ENCODE results near the gene TIPARP. TPM values are rescaled to one million over a fixed set of nuclear protein-coding genes. Genes with fewer than 3 reads are reported as not detected.
"Not testable (repeated sequence)": the region's sequence is repeated elsewhere in the genome, so short reads cannot be mapped to it uniquely, and the experiment has no call there.

The TIPARP gene
- total RNA-seq, 1 donor from 2014 or later: 32.1 TPM

DNA sequence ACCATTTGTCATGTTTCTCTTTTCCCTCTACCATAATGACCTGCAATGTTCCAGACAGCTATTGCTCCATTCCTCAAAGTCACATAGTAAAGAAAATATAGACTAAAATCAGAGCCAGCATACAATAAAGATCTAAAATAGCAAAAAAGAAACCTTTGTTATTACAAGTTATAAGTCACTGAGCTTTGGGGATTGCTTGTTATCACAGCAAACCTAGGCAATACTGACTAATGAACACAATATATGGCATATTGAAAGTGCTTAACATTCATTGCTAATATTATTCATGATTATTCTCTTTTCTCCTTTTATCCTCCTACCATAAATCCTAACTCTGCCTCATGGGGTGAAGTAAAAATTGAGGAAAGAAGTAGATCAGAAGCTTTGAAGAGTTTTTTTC is 27.4 kb upstream of the TIPARP start:
- no peak for DNase-seq (ENCODE audit: low read depth in 2 of 2)

DNA sequence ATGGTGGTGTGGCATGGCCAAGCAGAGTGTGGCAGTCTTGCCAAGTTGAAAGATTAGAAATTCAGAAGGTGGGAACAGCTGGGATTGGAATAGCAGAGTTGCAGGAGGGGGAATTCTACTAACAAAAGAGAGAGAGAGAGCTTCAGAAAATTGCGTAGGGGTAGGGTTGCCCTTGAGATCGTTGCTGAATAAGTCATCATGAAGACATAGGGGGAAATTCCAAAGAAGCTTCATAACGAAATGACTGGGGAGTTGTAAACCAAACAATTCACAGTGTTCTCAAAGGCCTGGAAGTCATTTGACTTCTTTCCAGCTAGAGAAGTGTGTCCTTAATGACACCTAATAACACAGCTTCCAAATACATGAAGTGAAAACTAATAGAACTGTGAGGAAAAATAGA is 26.3 kb upstream of the TIPARP start:
- peak in 1 of 2 donors; percentile 37 for DNase-seq (ENCODE audit: low read depth in 2 of 2)

DNA sequence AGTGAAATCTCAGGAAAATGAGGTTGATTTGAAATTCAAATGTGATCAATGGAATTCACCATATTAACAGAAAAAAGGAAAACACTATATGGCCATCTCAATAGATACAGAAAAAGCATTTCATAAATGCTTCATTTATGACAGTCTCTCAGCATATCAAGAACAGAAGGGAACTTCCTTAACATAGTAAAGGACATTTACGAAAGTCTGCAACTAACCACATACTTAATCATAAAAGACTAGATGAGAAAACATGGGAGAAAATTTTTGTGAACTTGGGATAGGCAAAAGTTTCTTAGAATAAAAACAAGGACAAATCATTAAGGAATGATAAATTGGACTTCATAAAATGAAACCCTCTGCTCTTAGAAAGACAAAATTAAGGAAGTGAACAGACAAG is 24.7 kb upstream of the TIPARP start:
- no peak for DNase-seq (ENCODE audit: low read depth in 2 of 2)

GRCh38 chr3:156652661-156653060 is 21.7 kb upstream of the TIPARP start:
- DNase-seq (ENCODE audit: low read depth in 2 of 2): not testable (repeated sequence)

DNA sequence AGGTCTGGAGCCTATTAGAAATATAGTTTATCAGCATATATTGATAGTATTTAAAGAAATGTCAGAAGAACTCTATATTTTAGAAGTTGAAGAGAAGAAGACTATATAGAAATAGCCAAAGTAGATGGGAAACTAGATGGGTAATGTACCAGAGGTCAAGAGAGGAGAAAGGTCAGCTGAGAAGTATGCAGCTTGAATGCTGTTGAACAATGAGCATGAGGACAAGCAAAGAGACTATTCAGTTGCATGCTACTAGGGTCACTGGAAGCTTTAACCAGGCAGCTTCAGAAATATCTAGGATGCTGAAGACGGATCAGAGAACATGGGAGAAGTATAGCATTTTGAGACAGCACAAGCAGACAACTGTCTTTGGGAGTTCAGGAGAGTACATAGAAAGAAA is 19.6 kb upstream of the TIPARP start:
- no peak for DNase-seq (ENCODE audit: low read depth in 2 of 2)

DNA sequence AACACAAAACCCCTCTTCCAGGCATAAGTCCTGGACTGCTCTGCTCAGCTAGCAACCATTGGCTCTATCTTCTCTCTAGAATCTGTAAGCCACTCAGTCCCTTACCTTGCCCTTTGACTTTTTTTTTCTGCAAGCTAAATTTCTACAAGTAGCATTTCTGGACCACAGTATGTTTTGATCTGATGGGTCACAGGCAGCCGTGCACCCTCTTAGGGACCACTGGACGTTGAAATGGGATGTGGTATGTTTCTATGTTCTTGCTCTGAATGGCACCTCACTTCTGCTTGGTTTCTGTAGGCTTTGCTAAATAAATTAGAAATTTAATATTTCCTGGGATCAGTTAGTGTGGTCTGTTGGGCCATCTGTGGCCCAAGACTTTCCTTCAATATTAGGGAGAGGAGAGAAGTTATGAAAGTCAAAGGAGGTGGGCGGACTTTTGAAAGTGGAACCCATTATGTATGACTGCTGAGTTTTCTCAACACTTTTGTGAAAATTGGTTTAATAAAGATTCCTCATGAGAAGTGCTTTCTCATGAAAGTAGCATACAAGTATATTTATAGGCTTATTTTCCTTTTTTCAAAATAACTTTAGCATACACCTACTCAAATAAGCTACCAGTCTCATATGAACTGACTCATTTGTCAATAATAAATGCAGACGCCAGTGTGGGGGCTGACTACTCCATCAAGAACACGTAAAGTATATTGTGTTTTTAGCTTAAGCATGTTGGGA is 18.4 kb upstream of the TIPARP start:
- DNase-seq (ENCODE audit: low read depth in 2 of 2): no peak

DNA sequence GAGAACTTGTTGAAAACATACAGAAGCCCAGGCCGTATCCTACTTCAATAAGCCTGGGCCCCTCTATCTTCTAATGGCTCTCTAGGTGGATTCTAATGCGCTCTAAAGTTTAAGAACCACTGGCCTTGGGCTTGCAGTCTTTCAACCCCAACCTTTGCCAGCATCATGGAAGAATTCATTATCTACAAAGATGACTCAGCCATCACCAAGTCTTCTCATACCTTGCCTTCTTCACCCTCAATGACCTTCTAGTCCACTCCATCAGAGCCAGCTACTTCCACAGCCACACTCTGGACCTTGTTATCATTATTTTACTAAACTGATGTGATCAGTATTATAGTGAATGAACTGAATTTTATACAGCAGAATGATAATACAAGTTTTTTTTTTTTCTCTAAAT is 16.9 kb upstream of the TIPARP start:
- DNase-seq (ENCODE audit: low read depth in 2 of 2): no peak

- no peak for DNase-seq (ENCODE audit: low read depth in 2 of 2)
Measured at GRCh38 chr3:156657862-156658731, 16.3 kb upstream of the TIPARP start.

DNA sequence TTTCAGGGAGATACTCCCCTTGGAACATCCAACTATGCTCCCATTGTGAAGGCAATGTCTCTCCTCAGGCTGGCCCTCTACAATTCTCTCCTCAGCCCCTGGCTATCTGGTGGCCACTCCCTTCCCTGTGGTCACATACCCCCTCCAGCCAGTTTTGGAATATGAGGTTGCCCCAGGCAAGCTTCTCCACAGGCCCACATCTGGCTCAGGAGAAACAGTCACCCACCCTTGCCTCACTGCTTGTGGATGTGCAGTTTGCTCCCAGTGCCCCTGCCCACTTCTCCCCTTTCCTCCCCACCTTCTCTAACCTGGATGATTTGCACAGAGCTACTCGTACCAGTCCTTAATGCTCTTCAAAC is 15.7 kb upstream of the TIPARP start:
- DNase-seq (ENCODE audit: low read depth in 2 of 2): no peak

GRCh38 chr3:156659260-156659659 is 15.1 kb upstream of the TIPARP start:
- DNase-seq (ENCODE audit: low read depth in 2 of 2): no peak

GRCh38 chr3:156661155-156661554 is 13.2 kb upstream of the TIPARP start:
- no peak for DNase-seq (ENCODE audit: low read depth in 2 of 2)

DNA sequence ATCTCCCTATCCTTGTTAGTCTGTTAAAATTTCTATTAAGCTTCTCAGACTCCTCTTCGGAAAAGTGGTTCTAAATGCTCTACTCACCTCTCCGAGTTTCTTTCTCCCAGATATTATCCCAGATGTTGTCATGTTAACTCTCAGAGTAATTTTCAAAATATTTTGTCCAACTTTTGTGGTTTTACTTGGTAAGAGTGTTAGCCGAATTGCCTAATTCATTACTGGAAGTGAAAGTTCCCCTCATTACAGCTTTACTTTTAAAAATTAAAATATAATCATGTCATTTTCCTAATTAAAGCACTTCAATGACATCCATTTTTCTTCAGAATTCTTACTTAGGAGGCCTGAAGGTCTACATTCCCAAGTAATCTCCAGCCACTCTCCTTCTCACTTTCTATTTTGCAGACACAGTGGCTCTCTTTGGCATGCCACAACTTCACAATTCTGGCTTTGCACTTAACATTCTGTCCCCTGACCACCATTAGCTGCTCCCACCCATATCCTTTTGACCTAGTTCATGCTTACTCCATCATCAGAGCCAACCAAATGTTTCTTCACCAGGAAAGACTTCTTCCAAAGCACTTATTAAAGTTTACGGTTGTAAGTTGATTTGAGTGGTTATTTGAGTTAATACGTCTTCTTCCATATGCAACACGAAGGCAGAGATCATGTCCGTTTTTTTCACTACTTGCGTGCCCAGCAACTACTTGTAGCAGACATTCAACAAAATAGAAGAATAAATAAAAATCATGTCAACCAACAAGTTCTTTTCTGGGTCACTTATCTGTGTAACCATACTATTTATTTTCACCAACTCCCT is 10.2 kb upstream of the TIPARP start:
- DNase-seq (ENCODE audit: low read depth in 2 of 2): no peak

DNA sequence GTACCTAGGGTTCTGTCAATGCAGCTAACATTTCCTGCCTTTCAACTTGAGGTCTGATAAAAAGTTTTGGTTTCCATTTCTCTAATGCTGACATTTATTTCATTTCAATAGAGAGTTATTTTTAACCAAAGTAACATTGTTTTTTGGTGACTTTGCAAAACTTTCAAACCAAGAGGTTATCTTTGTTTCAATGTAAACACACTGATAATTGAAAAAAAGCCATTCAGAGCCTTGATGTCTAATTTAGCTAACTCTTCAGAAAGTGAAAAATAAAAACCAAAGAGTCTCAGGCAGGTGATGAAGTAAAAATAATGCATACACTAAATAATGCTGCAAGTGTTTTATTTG is 9.6 kb upstream of the TIPARP start:
- DNase-seq (ENCODE audit: low read depth in 2 of 2): peak; percentile 17 to 37

GRCh38 chr3:156665291-156665690 is 9.1 kb upstream of the TIPARP start:
- peak in 1 of 2 donors; percentile 72 for DNase-seq (ENCODE audit: low read depth in 2 of 2)

- no peak for DNase-seq (ENCODE audit: low read depth in 2 of 2)
Measured at GRCh38 chr3:156666073-156666472, 8.3 kb upstream of the TIPARP start.

DNA sequence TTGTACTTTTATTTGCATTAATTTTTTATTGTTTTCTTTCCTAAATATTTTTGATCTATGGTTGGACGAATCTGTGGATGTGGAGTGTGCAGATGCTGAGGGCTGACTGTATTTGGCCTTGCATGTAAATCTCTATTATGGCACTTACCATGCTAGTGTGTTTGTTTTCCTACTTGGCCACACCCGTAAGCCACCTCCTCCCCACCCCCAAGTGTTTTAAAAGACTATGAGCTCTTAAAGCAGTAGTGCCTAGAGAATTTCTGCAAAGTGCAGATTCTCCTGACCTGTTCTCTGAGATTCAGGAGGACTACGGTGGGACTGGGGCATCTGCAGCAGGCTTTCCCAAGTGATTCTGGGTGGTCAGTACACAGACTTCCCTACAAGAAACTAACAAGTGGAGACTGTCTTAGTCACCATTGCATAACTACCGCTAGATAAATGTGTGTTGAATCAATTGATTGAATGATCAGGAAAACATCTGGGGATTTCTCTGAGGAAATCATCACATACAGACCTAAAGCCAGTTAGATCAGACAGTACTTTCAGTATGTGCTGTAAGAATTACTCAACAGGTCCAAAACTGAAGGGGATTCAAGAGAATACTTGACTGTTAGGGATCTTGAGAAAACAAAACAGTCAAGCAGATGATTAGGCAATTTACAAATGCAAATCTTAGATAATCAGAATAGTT is 6.2 kb upstream of the TIPARP start:
- DNase-seq (ENCODE audit: low read depth in 2 of 2): no peak

- no peak for DNase-seq (ENCODE audit: low read depth in 2 of 2)
Measured at GRCh38 chr3:156670077-156670476, 4.3 kb upstream of the TIPARP start.

DNA sequence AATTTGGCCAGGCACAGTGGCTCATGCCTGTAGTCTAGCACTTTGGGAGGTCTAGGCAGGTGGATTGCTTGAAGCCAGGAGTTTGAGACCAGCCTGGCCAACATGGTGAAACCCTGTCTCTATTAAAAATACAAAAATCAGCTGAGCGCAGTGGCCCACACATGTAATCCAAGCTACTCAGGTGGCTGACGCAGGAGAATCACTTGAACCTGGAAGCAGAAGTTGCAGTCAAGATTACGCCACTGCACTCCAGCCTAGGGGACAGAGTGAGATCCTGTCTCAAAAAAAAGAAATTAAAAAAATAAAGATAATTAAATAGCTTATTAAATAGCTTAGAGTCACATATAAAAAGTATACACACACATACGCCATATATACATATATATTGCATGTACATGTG is 3.7 kb upstream of the TIPARP start:
- DNase-seq (ENCODE audit: low read depth in 2 of 2): no peak

DNA sequence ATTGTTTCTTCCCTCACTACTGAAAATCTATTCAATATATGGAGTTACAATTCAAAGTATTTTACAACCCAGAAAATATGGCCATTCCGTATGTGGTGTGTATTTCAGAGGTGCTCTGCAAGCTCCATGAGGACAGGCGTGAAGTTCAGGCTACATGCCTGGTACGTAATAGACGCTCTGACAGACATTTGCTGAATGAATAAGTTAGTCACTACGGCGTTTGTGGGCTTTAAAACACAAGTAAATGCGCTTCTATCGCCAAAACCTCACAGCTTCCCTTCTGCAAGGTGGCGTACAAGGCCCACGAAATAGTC is 701 bp upstream of the TIPARP start:
- no peak for DNase-seq (ENCODE audit: low read depth in 2 of 2)

- DNase-seq (ENCODE audit: low read depth in 2 of 2): peak; percentile 52 to 71
Measured at GRCh38 chr3:156674911-156675829, 780 bp downstream of the TIPARP start.

All from lung microvascular endothelial cell (primary cell).